Epidermal melanocyte (primary cell): ENCODE measurements around the gene MCOLN1.

Experiments
- DNase-seq: peaks from one replicate; pipeline ENCODE4 v3.0.0; 2011; ENCODE audit warnings: low spot score; ENCODE audit not compliant: insufficient read length

Gene MCOLN1

DNA sequence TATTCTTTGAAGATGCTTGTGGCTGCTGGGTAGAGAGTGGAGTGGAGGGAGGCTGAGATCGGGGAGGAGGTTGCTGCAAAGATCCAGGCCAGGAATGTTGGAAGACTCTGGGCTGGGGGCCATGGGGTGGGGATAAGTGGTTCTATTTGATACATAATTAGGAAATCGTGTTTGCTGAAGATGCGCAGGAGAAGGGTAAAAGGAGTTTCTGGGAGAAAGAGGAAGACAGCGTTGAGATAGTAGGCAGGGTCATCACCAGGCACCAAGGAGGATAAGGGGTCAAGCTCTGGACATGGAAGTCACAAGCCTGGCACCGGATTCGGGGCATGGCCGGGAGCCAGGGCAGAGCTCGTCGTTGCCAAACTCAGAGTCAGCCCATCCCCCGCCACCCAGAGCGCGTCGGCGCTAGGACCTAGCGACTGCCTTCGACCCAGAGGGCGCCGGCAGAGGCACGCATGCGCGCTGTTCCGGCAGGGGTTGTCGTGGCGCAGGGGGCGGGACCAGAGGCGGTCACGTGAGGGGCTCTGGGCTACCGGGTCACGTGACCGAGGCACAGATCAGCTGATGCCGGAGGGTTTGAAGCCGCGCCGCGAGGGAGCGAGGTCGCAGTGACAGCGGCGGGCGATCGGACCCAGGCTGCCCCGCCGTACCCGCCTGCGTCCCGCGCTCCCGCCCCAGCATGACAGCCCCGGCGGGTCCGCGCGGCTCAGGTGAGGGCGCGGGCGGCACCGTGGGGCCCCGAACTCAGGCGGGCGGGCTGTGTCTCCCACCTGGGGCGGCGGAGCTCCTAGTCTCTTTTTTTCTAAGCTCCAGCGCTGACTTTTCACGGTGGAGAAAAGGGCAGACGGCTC lies at the start of gene MCOLN1:
TSS of gene MCOLN1 (plus strand) at position 553 of the 851 bp plus-strand sequence. CDS start at position 680, 127 bp downstream.
- peak; percentile 100 for DNase-seq

- no peak for DNase-seq
These were observed 46.8 kb upstream of the MCOLN1 start for GRCh38 chr19:7475665-7476064.

- no peak for DNase-seq
These were observed 46.2 kb upstream of the MCOLN1 start for GRCh38 chr19:7476241-7476640.

DNA sequence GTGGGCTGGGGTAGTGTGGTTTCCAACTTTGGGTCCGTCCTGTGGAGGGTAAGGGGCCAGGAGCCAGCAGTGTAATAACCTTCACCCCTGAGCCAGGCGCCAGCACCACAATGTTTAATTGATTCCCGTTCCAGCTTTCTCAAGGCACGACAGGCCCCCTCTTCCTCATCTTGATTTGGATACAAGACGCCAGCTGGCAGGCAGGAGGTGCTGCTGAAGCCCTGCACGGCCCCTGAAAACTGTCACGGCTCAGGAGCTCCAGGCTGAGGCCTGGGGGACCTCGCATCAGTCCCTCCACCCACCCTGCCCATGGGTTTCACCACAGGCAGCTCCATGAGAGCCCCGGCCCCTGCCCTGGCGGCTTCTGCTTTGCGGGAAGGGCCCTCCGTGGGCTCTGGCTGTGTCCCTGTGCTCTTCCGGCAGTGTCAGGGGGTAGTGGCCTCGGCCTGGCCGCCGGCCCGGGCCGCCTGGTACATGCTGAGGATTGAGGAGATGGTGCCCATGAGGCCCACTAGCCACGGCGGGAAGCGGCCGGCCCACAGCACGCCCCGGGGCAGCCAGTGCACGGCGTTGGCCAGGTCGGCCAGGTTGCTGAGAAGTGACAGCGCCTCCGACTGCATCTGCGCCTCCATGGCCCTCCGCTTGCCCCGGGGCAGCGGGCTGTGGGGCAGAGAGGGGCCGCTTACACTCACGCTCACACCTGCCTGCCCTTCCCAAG lies 45.5 kb upstream of the MCOLN1 start:
- DNase-seq: no peak

DNA sequence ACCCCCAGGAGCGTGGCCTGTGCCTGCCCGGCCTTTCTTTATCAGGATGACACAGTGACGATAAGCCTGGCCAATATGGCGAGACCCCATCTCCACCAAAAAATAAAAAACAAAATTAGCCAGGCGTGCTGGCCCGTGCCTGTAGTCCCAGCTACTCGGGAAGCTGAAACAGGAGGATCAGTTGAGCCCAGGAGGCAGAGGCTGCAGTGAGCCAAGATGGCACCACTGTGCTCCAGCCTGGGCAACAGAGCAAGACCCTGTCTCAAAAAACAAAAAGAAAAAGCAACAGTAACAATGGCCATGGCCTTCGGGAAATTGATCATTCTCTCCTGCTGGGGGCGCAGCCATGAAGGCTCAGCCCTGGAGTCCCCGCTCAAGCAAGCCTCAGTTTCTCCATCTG lies 44.7 kb upstream of the MCOLN1 start:
- no peak for DNase-seq

GRCh38 chr19:7478173-7478842 lies 44.1 kb upstream of the MCOLN1 start:
- no peak for DNase-seq

DNA sequence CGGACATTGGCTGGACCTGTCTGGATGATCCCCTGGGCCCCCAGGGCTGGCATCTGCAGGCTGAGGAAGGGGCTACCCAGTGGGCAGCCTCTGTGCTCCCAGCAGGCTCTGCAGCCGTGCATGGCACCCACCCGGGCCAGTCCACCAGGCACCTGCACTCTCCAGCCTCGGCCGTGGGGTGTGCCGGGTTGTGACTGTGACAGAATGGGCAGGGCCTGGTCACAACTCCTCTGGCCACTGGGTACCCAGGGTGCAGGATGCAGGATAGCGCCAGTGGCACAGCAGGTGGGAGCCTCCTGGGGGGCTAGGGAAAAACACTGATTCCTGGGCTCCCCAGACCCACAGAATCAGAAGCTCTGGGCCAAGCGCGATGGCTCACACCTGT lies 43.6 kb upstream of the MCOLN1 start:
- DNase-seq: no peak

DNA sequence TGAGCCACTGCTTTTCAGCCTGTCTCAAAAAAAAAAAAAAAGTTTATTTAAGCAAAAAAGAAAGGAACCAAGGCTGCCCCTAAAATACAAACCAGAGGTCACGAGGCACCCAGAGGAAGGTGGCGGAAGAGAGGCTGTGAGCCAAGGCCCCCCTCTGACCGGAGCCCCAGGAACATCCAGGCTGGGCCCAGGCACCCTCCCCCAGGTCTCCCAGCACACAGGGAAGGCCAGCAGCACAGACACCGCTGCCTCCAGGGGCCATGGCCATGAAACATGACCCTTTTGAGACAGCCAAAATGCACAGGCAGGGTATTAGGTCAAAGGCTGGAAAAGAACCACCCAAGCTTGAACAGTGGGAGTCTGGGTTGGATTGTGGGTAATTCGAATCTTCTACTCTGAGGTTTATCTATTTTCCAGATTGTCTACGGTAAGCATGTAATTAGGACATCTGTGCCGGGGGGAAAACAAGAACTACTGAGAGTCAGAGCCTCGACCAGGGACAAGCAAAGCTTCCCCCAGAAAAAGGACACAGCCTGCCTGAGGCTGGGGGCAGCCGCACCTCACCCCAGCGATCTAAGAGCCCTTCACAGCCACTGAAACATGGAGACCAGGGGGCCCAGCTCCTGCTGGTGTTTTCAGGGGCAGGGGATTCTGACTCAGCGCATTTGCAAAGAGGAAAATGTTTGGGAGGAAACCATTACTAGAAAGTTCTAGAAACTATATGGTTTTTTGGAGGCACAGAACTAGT lies 42.0 kb upstream of the MCOLN1 start:
- no peak for DNase-seq

- DNase-seq: no peak
These were observed 41.5 kb upstream of the MCOLN1 start for GRCh38 chr19:7480970-7481255.

GRCh38 chr19:7482584-7483439 lies 39.6 kb upstream of the MCOLN1 start:
- no peak for DNase-seq

- no peak for DNase-seq
These were observed 38.7 kb upstream of the MCOLN1 start for GRCh38 chr19:7483720-7484201.

DNA sequence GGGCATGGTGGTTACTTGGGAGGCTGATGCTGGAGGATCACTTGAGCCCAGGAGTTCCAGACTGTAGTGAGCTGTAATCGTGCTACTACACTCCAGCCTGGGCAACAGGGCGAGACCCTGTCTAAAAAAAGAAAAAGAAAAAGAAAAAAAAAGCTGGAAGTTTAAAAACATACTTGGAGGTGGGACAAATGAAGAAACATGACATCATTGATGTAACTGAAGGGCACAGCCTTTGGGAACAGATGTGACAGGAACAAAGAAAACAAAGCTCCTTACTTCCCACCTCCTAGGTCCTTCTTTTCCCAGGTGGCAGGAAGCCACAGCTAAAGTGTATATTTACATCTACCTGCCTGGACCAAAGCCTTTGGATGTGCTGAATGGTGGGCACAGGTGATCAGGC lies 35.5 kb upstream of the MCOLN1 start:
- DNase-seq: no peak

GRCh38 chr19:7488736-7489353 lies 33.6 kb upstream of the MCOLN1 start, which contains the start of gene PEX11G:
Gene PEX11G (minus strand): TSS chr19:7489035. CDS start chr19:7489010, 25 bp downstream.
- peak; percentile 98 for DNase-seq

- no peak for DNase-seq
These were observed 32.8 kb upstream of the MCOLN1 start for GRCh38 chr19:7489609-7490044.

GRCh38 chr19:7492142-7492541 lies 30.3 kb upstream of the MCOLN1 start:
- no peak for DNase-seq

GRCh38 chr19:7492558-7492957 lies 29.9 kb upstream of the MCOLN1 start:
- no peak for DNase-seq

- DNase-seq: no peak
These were observed 27.9 kb upstream of the MCOLN1 start for GRCh38 chr19:7494416-7495098.

DNA sequence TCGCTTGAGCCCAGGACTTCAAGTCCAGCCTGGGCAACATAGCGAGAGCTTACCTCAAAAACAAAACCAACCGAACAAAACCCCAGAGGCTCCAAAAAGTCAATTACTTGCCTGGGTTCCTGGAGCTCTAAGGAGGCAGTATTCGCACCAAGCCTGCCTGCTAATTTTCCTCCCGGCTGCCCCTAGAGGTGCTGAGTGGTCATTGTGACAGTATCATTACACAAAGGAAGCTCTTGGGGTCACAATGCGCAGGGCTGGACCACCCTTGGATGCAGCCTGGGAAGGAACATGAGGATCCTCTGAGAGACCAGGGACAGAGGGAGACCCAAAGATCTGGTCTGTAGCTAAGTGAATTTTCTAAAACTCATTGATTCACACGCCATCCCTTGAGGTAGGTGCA lies 25.1 kb upstream of the MCOLN1 start:
- DNase-seq: no peak

DNA sequence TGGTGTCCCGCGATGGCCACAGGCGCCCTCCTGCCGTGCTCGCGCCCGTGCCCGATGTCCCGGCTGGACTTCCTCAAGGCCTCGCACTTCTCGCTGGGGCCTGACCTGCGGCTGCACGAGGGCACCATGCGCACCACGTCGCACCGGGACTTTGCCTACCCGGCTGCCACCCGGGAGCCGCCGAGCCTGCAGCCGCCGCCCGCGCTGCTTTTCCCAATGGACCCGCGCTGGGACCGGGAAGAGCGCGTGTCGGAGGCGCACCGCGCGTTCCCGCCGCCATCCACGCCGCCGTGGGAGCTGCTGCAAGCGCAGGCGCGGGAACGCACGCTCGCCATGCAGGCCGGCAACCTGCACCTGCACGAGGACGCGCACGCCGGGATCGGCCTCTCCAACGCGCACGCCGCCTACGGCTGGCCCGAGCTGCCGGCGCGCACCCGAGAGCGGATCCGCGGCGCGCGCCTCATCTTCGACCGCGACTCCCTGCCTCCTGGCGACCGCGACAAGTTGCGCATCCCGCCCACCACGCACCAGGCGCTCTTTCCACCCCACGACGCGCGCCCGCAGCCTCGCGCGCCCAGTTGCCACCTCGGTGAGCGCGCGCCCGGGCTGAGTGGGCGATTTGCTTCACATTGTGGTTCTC lies 21.5 kb upstream of the MCOLN1 start:
- DNase-seq: no peak
